NB4 (cell line): Measurements from ENCODE around the gene HSPB8.

Source experiments
- MAX ChIP-seq: IDR thresholded peaks from 2 replicates; pipeline ENCODE4 v1.6.1; 2011; ENCODE audit warnings: low read depth, low read length
- POLR2A ChIP-seq: IDR thresholded peaks from 2 replicates; pipeline ENCODE4 v1.6.1; 2011; ENCODE audit warnings: mild to moderate bottlenecking; ENCODE audit not compliant: insufficient read length; ENCODE audit errors: extremely low read depth
- TF ChIP-seq, protein P1 (sequence below): IDR thresholded peaks from one replicate; pipeline ENCODE4 v1.5.1; 2012; ENCODE audit warnings: low read depth, low read length

GRCh38 chr12:119169150-119169549 is 9.6 kb upstream of the HSPB8 start:
- TF ChIP-seq, protein P1, sequence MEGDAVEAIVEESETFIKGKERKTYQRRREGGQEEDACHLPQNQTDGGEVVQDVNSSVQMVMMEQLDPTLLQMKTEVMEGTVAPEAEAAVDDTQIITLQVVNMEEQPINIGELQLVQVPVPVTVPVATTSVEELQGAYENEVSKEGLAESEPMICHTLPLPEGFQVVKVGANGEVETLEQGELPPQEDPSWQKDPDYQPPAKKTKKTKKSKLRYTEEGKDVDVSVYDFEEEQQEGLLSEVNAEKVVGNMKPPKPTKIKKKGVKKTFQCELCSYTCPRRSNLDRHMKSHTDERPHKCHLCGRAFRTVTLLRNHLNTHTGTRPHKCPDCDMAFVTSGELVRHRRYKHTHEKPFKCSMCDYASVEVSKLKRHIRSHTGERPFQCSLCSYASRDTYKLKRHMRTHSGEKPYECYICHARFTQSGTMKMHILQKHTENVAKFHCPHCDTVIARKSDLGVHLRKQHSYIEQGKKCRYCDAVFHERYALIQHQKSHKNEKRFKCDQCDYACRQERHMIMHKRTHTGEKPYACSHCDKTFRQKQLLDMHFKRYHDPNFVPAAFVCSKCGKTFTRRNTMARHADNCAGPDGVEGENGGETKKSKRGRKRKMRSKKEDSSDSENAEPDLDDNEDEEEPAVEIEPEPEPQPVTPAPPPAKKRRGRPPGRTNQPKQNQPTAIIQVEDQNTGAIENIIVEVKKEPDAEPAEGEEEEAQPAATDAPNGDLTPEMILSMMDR, result no peak
- TF ChIP-seq POLR2A, result no peak
- TF ChIP-seq MAX, result no peak
